ENCODE data around the gene PRMT1.
"Not testable (repeated sequence)": the region's sequence is repeated elsewhere in the genome, so short reads cannot be mapped to it uniquely, and the experiment has no call there.

The PRMT1 gene

DNA sequence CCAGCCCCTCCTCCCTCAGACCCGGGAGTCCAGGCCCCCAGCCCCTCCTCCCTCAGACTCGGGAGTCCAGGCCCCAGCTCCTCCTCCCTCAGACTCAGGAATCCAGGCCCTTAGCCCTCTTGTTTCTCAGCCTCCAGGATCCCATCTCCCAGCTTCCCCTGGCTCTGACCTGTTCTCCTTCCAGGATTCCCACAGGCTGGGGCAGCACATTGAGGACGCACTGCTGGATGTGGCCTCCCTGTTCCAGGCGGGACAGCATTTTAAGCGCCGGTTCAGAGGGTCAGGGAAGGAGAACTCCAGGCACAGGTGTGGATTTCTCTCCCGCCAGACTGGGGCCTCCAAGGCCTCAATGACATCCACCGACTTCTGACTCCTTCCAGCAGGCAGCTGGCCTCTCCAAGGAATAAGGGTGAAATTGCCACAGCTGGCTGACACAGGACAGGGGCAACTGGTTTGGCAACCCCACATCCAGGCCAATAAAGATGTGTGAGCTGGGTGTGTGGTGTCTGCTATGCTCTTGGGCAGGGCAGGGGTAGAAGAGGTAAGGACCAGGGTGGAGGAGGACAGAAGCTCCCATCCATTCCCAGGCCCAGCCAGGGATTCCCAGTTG is 36.3 kb downstream of the PRMT1 start:
- Mint-ChIP-seq H3K27me3 (ENCODE audit: low read depth) (no peaks in the 10 kb centered on the region), H3K36me3 (ENCODE audit: low read depth) (peaks cover 24% of the 10 kb centered on the region), H3K27ac (peak overlapping the region in 2 of 3 experiments; percentile 26 to 49), H3K4me3 (no peak overlapping the region), H3K4me1 (peaks cover 17% of the 10 kb centered on the region), H3K9me3 (no peaks in the 10 kb centered on the region)
- TF ChIP-seq, protein P1, sequence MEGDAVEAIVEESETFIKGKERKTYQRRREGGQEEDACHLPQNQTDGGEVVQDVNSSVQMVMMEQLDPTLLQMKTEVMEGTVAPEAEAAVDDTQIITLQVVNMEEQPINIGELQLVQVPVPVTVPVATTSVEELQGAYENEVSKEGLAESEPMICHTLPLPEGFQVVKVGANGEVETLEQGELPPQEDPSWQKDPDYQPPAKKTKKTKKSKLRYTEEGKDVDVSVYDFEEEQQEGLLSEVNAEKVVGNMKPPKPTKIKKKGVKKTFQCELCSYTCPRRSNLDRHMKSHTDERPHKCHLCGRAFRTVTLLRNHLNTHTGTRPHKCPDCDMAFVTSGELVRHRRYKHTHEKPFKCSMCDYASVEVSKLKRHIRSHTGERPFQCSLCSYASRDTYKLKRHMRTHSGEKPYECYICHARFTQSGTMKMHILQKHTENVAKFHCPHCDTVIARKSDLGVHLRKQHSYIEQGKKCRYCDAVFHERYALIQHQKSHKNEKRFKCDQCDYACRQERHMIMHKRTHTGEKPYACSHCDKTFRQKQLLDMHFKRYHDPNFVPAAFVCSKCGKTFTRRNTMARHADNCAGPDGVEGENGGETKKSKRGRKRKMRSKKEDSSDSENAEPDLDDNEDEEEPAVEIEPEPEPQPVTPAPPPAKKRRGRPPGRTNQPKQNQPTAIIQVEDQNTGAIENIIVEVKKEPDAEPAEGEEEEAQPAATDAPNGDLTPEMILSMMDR (IDR thresholded peaks at IDR 0.05; ENCODE audit: unreplicated experiment in 3 of 3) = no peak

DNA sequence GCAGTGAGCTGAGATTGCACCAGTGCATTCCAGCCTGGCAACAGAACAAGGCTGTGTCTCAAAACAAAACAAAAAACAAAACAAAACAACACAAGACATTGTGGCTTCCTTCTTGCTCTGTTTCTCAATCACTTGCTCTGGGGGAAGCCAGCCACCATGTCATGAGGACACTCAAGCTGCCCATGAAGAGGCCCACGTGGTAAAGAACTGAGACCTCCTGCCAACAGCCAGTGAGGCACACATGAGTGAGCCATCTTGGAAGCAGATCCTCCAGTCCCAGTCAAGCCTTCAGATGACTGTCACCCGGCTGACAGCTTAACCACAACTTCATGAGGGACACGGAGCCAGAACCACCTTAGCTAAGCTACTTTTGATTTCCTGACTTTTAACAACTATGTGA is 39.1 kb downstream of the PRMT1 start:
- Mint-ChIP-seq H3K27ac (no peak overlapping the region), H3K4me1 (peaks cover 27% of the 10 kb centered on the region), H3K27me3 (ENCODE audit: low read depth) (no peaks in the 10 kb centered on the region), H3K36me3 (ENCODE audit: low read depth) (peaks cover 8% of the 10 kb centered on the region), H3K4me3 (no peak overlapping the region), H3K9me3 (no peaks in the 10 kb centered on the region)
- TF ChIP-seq, protein P1 (IDR thresholded peaks at IDR 0.05; ENCODE audit: unreplicated experiment in 3 of 3) = no peak

DNA sequence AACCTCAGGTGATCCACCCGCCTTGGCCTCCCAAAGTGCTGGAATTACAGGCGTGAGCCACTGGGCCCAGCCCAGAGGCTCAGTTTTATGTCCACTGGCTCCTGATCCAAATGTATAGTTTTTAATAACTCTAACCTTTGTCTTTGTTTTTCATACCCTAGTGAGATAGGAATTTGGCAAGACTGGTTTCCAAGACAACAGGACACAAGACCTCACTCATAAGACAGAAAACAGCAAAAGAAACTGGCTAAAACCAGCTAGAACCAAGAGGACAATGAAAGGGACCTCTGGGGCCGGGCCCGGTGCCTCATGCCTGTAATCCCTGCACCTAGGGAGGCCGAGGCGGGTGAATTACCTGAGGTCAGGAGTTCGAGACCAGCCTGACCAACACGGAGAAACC is 41.4 kb downstream of the PRMT1 start:
- H3K36me3 Mint-ChIP-seq (ENCODE audit: low read depth) = peaks cover 4% of the 10 kb centered on the region
- H3K4me3 Mint-ChIP-seq = peak overlapping the region in 2 of 3 experiments; percentile 41 to 53
- peaks cover 20% of the 10 kb centered on the region for H3K4me1 Mint-ChIP-seq
- TF ChIP-seq, protein P1 (IDR thresholded peaks at IDR 0.05; ENCODE audit: unreplicated experiment in 3 of 3) = no peak
- peak overlapping the region in 2 of 3 experiments; percentile 79 to 93 for H3K27ac Mint-ChIP-seq
- no peaks in the 10 kb centered on the region for H3K9me3 Mint-ChIP-seq
- no peaks in the 10 kb centered on the region for H3K27me3 Mint-ChIP-seq (ENCODE audit: low read depth)

DNA sequence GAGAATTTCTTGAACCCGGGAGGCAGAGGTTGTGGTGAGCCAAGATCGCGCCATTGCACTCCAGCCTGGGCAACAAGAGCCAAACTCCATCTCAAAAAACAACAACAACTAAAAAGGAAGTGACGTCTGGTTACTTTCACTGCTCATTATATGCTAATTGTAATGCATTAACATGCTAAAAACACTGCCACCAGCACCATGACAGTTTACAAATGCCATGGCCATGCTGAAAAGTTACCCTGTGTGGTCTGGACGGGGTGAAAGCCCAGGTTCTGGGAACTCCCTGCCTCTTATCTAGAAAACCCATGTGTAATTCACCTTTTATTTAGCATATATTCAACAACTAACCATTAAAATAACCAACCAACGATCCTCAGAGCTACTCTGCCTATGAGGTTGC is 41.9 kb downstream of the PRMT1 start:
- no peaks in the 10 kb centered on the region for H3K27me3 Mint-ChIP-seq (ENCODE audit: low read depth)
- H3K4me3 Mint-ChIP-seq = peak overlapping the region; percentile 27 to 63 (median 56)
- H3K9me3 Mint-ChIP-seq = no peaks in the 10 kb centered on the region
- peaks cover 4% of the 10 kb centered on the region for H3K36me3 Mint-ChIP-seq (ENCODE audit: low read depth)
- H3K27ac Mint-ChIP-seq = peak overlapping the region in 2 of 3 experiments; percentile 79 to 93
- TF ChIP-seq, protein P1 (IDR thresholded peaks at IDR 0.05; ENCODE audit: unreplicated experiment in 3 of 3) = no peak
- peaks cover 16% of the 10 kb centered on the region for H3K4me1 Mint-ChIP-seq

DNA sequence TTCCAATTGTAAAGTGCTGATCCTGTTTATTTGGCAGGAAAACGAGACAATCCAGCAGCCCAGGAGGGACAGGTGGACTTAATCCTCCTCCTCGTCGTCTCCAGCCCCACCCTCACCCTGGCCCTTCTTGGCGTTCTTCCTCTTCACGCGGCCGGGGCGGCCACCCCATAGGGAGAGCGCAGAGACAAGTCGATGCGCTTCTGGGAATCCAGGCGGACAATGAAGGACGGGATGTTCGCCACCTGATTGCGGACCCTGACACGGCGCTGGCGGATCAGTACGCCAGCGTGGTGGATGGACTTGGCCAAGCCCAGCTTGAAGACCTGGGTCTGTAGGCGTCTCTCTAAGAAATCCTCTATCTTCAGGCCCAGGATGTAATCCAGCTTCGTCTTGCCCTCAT is 42.3 kb downstream of the PRMT1 start:
- peak overlapping the region in 2 of 3 experiments; percentile 79 to 93 for H3K27ac Mint-ChIP-seq
- H3K27me3 Mint-ChIP-seq (ENCODE audit: low read depth); H3K36me3 Mint-ChIP-seq (ENCODE audit: low read depth); H3K9me3 Mint-ChIP-seq: not testable (repeated sequence)
- peak overlapping the region in 1 of 3 experiments; percentile 63 for H3K4me3 Mint-ChIP-seq
- peaks cover 16% of the 10 kb centered on the region for H3K4me1 Mint-ChIP-seq

DNA sequence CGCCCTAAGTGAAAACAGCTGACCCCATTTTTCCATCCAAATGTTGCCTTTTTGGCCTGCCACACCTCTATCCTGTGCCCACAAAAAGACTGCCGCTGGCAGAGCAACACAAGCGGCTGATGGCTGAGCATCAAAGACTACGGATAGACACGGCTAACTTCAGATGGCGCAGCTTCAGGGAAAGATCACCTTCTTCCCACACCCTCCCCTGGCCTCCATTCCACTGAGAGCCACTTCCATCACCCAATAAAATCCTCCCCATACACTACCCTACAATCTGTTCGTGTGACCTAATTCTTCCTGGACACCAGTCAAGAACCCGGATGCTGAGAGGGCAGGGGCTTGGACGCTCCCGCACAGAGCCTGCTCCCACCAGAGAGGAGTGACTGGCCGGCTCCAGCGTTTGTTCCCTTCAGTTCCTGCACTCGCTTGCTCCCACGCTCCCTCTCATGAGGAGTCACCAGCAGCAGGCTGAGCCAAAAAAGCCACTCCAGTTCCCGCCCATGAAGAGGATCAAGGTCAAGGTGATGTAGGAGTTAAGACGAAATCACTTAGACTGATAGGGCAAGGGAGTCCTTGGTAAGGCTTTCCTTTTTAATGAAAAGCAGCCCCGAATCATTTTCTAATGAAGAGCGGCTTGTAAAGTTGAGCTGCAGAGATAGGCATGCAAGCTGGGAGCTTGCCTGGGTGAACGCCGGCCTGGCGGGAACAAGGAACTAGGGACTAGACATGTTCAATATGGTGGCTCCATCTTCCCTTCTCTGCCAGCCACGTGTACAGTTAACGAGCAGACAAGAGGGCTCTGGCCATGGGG is 50.4 kb downstream of the PRMT1 start:
- TF ChIP-seq, protein P1 (IDR thresholded peaks at IDR 0.05; ENCODE audit: unreplicated experiment in 3 of 3) = no peak
- H3K27me3 Mint-ChIP-seq (ENCODE audit: low read depth) = no peaks in the 10 kb centered on the region
- H3K36me3 Mint-ChIP-seq (ENCODE audit: low read depth) = no peaks in the 10 kb centered on the region
- peaks cover 2% of the 10 kb centered on the region for H3K9me3 Mint-ChIP-seq
- peaks cover 28% of the 10 kb centered on the region for H3K4me1 Mint-ChIP-seq
- peak overlapping the region in 2 of 3 experiments; percentile 62 to 68 for H3K4me3 Mint-ChIP-seq
- peak overlapping the region; percentile 91 to 100 (median 98) for H3K27ac Mint-ChIP-seq
